Spleen (tissue), 11 donors: ENCODE data around the gene ME1. TPM values are rescaled to one million over a fixed set of nuclear protein-coding genes. Genes with fewer than 3 reads are reported as not detected.
A peak's percentile ranks its signal among the peaks of the same experiment; 100 is the strongest.

Experiments used
- DNase-seq: peaks from one replicate; pipeline ENCODE4 v3.0.0-alpha.2; 2020
- H3K27ac ChIP-seq, 8 donors: fragments of 200-600 bp; sonication (generic) in 7 of 8; 1 replicate in 4 of 8; 2 replicates in 4 of 8; pipeline versions ENCODE4 v1.5.0 to v1.8.0; 2016 to 2021; ENCODE audit warnings: inconsistent platforms in 4 of 8, mild to moderate bottlenecking in 4 of 8, moderate library complexity in 1 of 8
- H3K27me3 ChIP-seq, 7 donors: fragments of 200-600 bp; sonication (generic) in 6 of 7; replicated peaks in 1 of 7; 1 replicate in 4 of 7; 2 replicates in 3 of 7; pipeline versions ENCODE4 v1.5.0 to v1.8.0; 2016 to 2021; ENCODE audit warnings: inconsistent platforms in 3 of 7, mild to moderate bottlenecking in 1 of 7
- H3K36me3 ChIP-seq, 6 donors: fragments of 200-600 bp; sonication (generic) in 5 of 6; 1 replicate in 4 of 6; 2 replicates in 2 of 6; pipeline versions ENCODE4 v1.5.0 to v1.8.0; 2016 to 2021; ENCODE audit warnings: inconsistent platforms in 2 of 6
- H3K4me1 ChIP-seq, 6 donors: fragments of 200-600 bp; sonication (generic) in 5 of 6; 1 replicate in 3 of 6; 2 replicates in 3 of 6; pipeline versions ENCODE4 v1.5.0 to v1.8.0; 2016 to 2021; ENCODE audit warnings: inconsistent platforms in 3 of 6
- H3K4me3 ChIP-seq, 8 donors: fragments of 200-600 bp; sonication (generic) in 7 of 8; 1 replicate in 4 of 8; 2 replicates in 4 of 8; pipeline versions ENCODE4 v1.5.0 to v1.8.0; 2016 to 2021; ENCODE audit warnings: inconsistent platforms in 4 of 8, mild to moderate bottlenecking in 4 of 8, moderate library complexity in 2 of 8
- H3K9me3 ChIP-seq, 8 donors: fragments of 200-600 bp; sonication (generic) in 7 of 8; 1 replicate in 4 of 8; 2 replicates in 4 of 8; pipeline versions ENCODE4 v1.5.0 to v1.8.0; 2016 to 2021; ENCODE audit warnings: inconsistent platforms in 4 of 8
- CTCF ChIP-seq, 11 experiments: fragments of 200-600 bp in 7 of 11; fragments of 450-650 bp in 4 of 11; sonication (generic) in 4 of 11; IDR thresholded peaks in 8 of 11; conservative IDR thresholded peaks in 3 of 11; 1 replicate in 7 of 11; 2 replicates in 4 of 11; pipeline versions ENCODE4 v1.4.0 to v1.8.0; 2016 to 2021; ENCODE audit warnings: antibody characterized with exemption in 11 of 11, inconsistent platforms in 4 of 11, mild to moderate bottlenecking in 1 of 11
- POLR2A ChIP-seq, 3 donors: fragments of 450-650 bp; IDR thresholded peaks; one replicate each; pipeline ENCODE4 v1.5.1; 2017; ENCODE audit warnings: antibody characterized with exemption in 3 of 3, mild to moderate bottlenecking in 1 of 3
- POLR2AphosphoS5 ChIP-seq, 3 donors: sonication (generic); formaldehyde crosslinking; IDR thresholded peaks; one replicate each; pipeline ENCODE4 v1.5.1; 2017; ENCODE audit warnings: antibody characterized with exemption in 3 of 3
- WGBS, 5 donors: extraction: QIAGEN DNeasy Blood & Tissue Kit in 3 of 5; methylation state at CpG; one replicate each; pipeline versions ENCODE4 v1.1.5 to v1.1.7; 2013 to 2018; 5-methylcytosine and 5-hydroxymethylcytosine counted together
- intact Hi-C: fragments of 100-400 bp; cut with DNase I; formaldehyde crosslinking; loops from one replicate; pipeline ENCODE4 v1.15.0; 2023; ENCODE audit warnings: low total_unique reads
- polyA plus RNA-seq, 3 donors: library from polyadenylated mRNA; stranded (reverse); fragments of 200-250 nt; gene quantifications; one replicate each; pipeline ENCODE4 v1.2.1, GENCODE V29; 2013
- total RNA-seq, 7 donors: library from RNA; depleted of rRNA in 3 of 7; stranded (reverse); fragments of >200 nt in 3 of 7; fragmentation: NEBNext Ultra II Directional in 4 of 7; extraction: Animal tissue kit (Norgen Biotek cat#: 25700) in 4 of 7; gene quantifications; one replicate each; pipeline versions ENCODE4 v1.1.0 to v1.2.1, GENCODE V29; 2016 to 2021
- donor health status: healthy with polysubstance abuse.
- donor health status: DM: no; HTN: no; CAD: no; lungs with moderate emphysema.
- donor health status: DM: no; HTN: no; CAD: no.
- donor health status: Bipolar disorder and iron deficiency.
- donor health status: healthy.
- donor health status: DM: no; HTN: no; CAD: no.
- donor health status: DM: yes; HTN: yes; CAD: no.

Gene ME1
- total and polyA plus RNA-seq, 10 donors, result 1.8 to 19.4 (median 8.4) TPM

GRCh38 chr6:83221889-83222479, 208.9 kb downstream of the ME1 start:
- DNase-seq, result no peak
- Histone ChIP-seq H3K9me3 (no peaks in the 10 kb centered on the region), H3K4me1 (no peaks in the 10 kb centered on the region), H3K27me3 (no peaks in the 10 kb centered on the region), H3K36me3 (no peaks in the 10 kb centered on the region), H3K4me3 (no peak overlapping the region), H3K27ac (no peak overlapping the region)
- 30 to 61% (median 50%) methylated on average over 3 of the region's 3 CpGs for WGBS, 5 donors
- intact Hi-C loops, result loop anchor here (5.0 kb wide), 1 partner anchor 295 kb away; no protein-coding TSS in a partner anchor
- no peak for TF ChIP-seq POLR2AphosphoS5 (IDR thresholded peaks at IDR 0.05)
- peak in 8 of 11 experiments; percentile 18 to 44 (median 29) for TF ChIP-seq CTCF (IDR thresholded peaks at IDR 0.05 in 8 of 11, conservative IDR thresholded peaks at IDR 0.05 in 3 of 11)

GRCh38 chr6:83221276-83221675, 209.6 kb downstream of the ME1 start:
- Histone ChIP-seq H3K4me3 (no peak overlapping the region), H3K9me3 (no peaks in the 10 kb centered on the region), H3K27ac (no peak overlapping the region), H3K4me1 (no peaks in the 10 kb centered on the region), H3K27me3 (no peaks in the 10 kb centered on the region), H3K36me3 (no peaks in the 10 kb centered on the region)
- no peak for TF ChIP-seq POLR2A (IDR thresholded peaks at IDR 0.05)
- TF ChIP-seq CTCF (IDR thresholded peaks at IDR 0.05 in 8 of 11, conservative IDR thresholded peaks at IDR 0.05 in 3 of 11), result no peak
- no peak for TF ChIP-seq POLR2AphosphoS5 (IDR thresholded peaks at IDR 0.05)
- DNase-seq, result no peak
- intact Hi-C loops, result loop anchor here (5.0 kb wide), 1 partner anchor 296 kb away; no protein-coding TSS in a partner anchor
- WGBS, 5 donors, result 90 to 100% (median 95%) methylated on average over 1 of the region's 1 CpG

- intact Hi-C loops, result loop anchor here (5.0 kb wide), 1 partner anchor 297 kb away; no protein-coding TSS in a partner anchor
- H3K9me3 ChIP-seq, result no peaks in the 10 kb centered on the region
- peaks cover 0 to 4% (median 0%) of the 10 kb centered on the region in 6 donors for H3K4me1 ChIP-seq
- no peaks in the 10 kb centered on the region for H3K36me3 ChIP-seq
- H3K4me3 ChIP-seq, result no peak overlapping the region
- no peak for DNase-seq
- H3K27me3 ChIP-seq, result no peaks in the 10 kb centered on the region
- TF ChIP-seq POLR2AphosphoS5 (IDR thresholded peaks at IDR 0.05) (no peak), CTCF (IDR thresholded peaks at IDR 0.05 in 8 of 11, conservative IDR thresholded peaks at IDR 0.05 in 3 of 11) (no peak), POLR2A (IDR thresholded peaks at IDR 0.05) (no peak)
- H3K27ac ChIP-seq, result no peak overlapping the region
Observed at GRCh38 chr6:83220121-83220520, 210.7 kb downstream of the ME1 start.

GRCh38 chr6:83218646-83219045, 212.2 kb downstream of the ME1 start:
- no peak for DNase-seq
- intact Hi-C loops, result no loop called here
- 44 to 73% (median 54%) methylated on average over 3 of the region's 3 CpGs for WGBS, 5 donors
- Histone ChIP-seq H3K36me3 (no peaks in the 10 kb centered on the region), H3K27ac (no peak overlapping the region), H3K4me3 (no peak overlapping the region), H3K9me3 (no peaks in the 10 kb centered on the region), H3K27me3 (no peaks in the 10 kb centered on the region), H3K4me1 (peaks cover 0 to 7% (median 0%) of the 10 kb centered on the region in 6 donors)
- TF ChIP-seq CTCF (IDR thresholded peaks at IDR 0.05 in 8 of 11, conservative IDR thresholded peaks at IDR 0.05 in 3 of 11), result no peak
- TF ChIP-seq POLR2AphosphoS5 (IDR thresholded peaks at IDR 0.05), result no peak
- TF ChIP-seq POLR2A (IDR thresholded peaks at IDR 0.05), result no peak
